HepG2 (cell line): ENCODE results near the gene DPY30. TPM values are rescaled to one million over a fixed set of nuclear protein-coding genes. Genes with fewer than 3 reads are reported as not detected.
A peak's percentile ranks its signal among the peaks of the same experiment; 100 is the strongest.

Source experiments
- ARID5B ChIP-seq: IDR thresholded peaks from 2 replicates; pipeline ENCODE4 v1.4.0; 2020; ENCODE audit warnings: mild to moderate bottlenecking, missing genetic modification reagents
- CSRNP2 ChIP-seq: sonication (generic); formaldehyde crosslinking; conservative IDR thresholded peaks from 2 replicates; pipeline ENCODE4 v1.8.0; 2022; ENCODE audit warnings: low read depth, missing genetic modification reagents
- ETV5 ChIP-seq: IDR thresholded peaks from 2 replicates; pipeline ENCODE4 v1.6.1; 2018; ENCODE audit warnings: missing biosample characterization, missing genetic modification reagents, inconsistent platforms, borderline replicate concordance
- HDAC1 ChIP-seq: sonication (generic); formaldehyde crosslinking; IDR thresholded peaks from 2 replicates; pipeline ENCODE4 v1.5.1; 2020; ENCODE audit warnings: mild to moderate bottlenecking, missing genetic modification reagents
- HOMEZ ChIP-seq: IDR thresholded peaks from 2 replicates; pipeline ENCODE4 v1.6.1; 2016; ENCODE audit warnings: low read depth
- MAF1 ChIP-seq: sonication (generic); formaldehyde crosslinking; IDR thresholded peaks from 2 replicates; pipeline ENCODE4 v1.5.0; 2020; ENCODE audit warnings: missing genetic modification reagents, borderline replicate concordance
- MIER2 ChIP-seq: IDR thresholded peaks from 2 replicates; pipeline ENCODE4 v1.6.1; 2016; ENCODE audit warnings: missing biosample characterization, missing genetic modification reagents
- NCOA5 ChIP-seq: sonication (generic); formaldehyde crosslinking; IDR thresholded peaks from 2 replicates; pipeline ENCODE4 v1.4.0; 2020; ENCODE audit warnings: missing genetic modification reagents
- REL ChIP-seq: sonication (generic); formaldehyde crosslinking; conservative IDR thresholded peaks from 2 replicates; pipeline ENCODE4 v1.8.0; 2022; ENCODE audit warnings: mild to moderate bottlenecking, missing genetic modification reagents, moderate library complexity
- SMYD3 ChIP-seq: sonication (generic); formaldehyde crosslinking; IDR thresholded peaks from 2 replicates; pipeline ENCODE4 v1.8.1; 2023; ENCODE audit warnings: mild to moderate bottlenecking, missing genetic modification reagents
- TERF1 ChIP-seq: sonication (generic); formaldehyde crosslinking; IDR thresholded peaks from 2 replicates; pipeline ENCODE4 v1.8.0; 2022; ENCODE audit warnings: mild to moderate bottlenecking, missing genetic modification reagents, moderate library complexity
- ZFP37 ChIP-seq: sonication (generic); formaldehyde crosslinking; IDR thresholded peaks from 2 replicates; pipeline ENCODE4 v1.4.0; 2020; ENCODE audit warnings: missing genetic modification reagents, borderline replicate concordance
- ZNF101 ChIP-seq: sonication (generic); formaldehyde crosslinking; IDR thresholded peaks from 2 replicates; pipeline ENCODE4 v1.4.0; 2020; ENCODE audit warnings: mild to moderate bottlenecking, low read depth, missing genetic modification reagents, borderline replicate concordance
- ZNF280D ChIP-seq: sonication (generic); formaldehyde crosslinking; IDR thresholded peaks from 2 replicates; pipeline ENCODE4 v1.5.1; 2020; ENCODE audit warnings: mild to moderate bottlenecking, missing genetic modification reagents
- ZNF331 ChIP-seq: sonication (generic); formaldehyde crosslinking; IDR thresholded peaks from 2 replicates; pipeline ENCODE4 v1.4.0; 2020; ENCODE audit warnings: missing genetic modification reagents
- ZNF33B ChIP-seq: sonication (generic); formaldehyde crosslinking; IDR thresholded peaks from 2 replicates; pipeline ENCODE4 v1.5.1; 2020; ENCODE audit warnings: mild to moderate bottlenecking, missing genetic modification reagents
- ZNF44 ChIP-seq: sonication (generic); formaldehyde crosslinking; IDR thresholded peaks from 2 replicates; pipeline ENCODE4 v1.5.1; 2020; ENCODE audit warnings: mild to moderate bottlenecking, missing genetic modification reagents
- polyA plus RNA-seq, 8 experiments: library from polyadenylated mRNA; depleted of rRNA in 3 of 8; stranded (reverse) in 7 of 8; unstranded in 1 of 8; fragments of >200 nt; fragmentation: Illumina TruSeq in 4 of 8; extraction: Trizol in 4 of 8; gene quantifications; 2 replicates each; pipeline versions ENCODE4 v1.2.1 to v1.2.3, GENCODE V29; 2011 to 2016; ENCODE audit warnings: low read depth in 4 of 8, missing spikeins in 1 of 8, mixed read lengths in 1 of 8; ENCODE audit not compliant: insufficient read depth in 1 of 8
- total RNA-seq, 5 experiments: library from RNA; depleted of rRNA; stranded (reverse); fragments of >200 nt; fragmentation: Illumina TruSeq; extraction: Trizol; gene quantifications; 2 replicates each; pipeline ENCODE4 v1.2.3, GENCODE V29; 2016; ENCODE audit warnings: low read depth in 1 of 5

Gene DPY30
- total and polyA plus RNA-seq, 2 of the 13 experiments (the other 11 are each of a cell fraction or from before 2014, with no cell fraction given) = 98.1 to 118 TPM

- TF ChIP-seq ZNF280D (CRISPR knock-in tag) (peak; percentile 94), ZNF101 (CRISPR knock-in tag) (no peak), ZFP37 (CRISPR knock-in tag) (peak; percentile 91), MAF1 (CRISPR knock-in tag) (peak; percentile 90; the same call in 1 of the 2 replicates), ZNF33B (CRISPR knock-in tag) (peak; percentile 96), ZNF44 (CRISPR knock-in tag) (peak; percentile 94; the same call in 1 of the 2 replicates), SMYD3 (CRISPR knock-in tag) (peak; percentile 69; the same call in 1 of the 2 replicates), ZNF331 (CRISPR knock-in tag) (peak; percentile 97), TERF1 (CRISPR knock-in tag) (no peak), ETV5 (CRISPR knock-in tag) (peak; percentile 71; the same call in 1 of the 2 replicates), HOMEZ (CRISPR knock-in tag) (peak; percentile 89), HDAC1 (CRISPR knock-in tag) (peak; percentile 89), MIER2 (CRISPR knock-in tag) (peak; percentile 77; the same call in 1 of the 2 replicates), ARID5B (CRISPR knock-in tag) (peak; percentile 91), REL (CRISPR knock-in tag) (0 out of 2 replicates have a peak, but pooled peaks have one; percentile 89), CSRNP2 (CRISPR knock-in tag) (no peak), NCOA5 (0 out of 2 replicates have a peak, but pooled peaks have one; percentile 43)
Observed at GRCh38 chr2:32010670-32011484, 28.7 kb downstream of the DPY30 start, which contains the start of gene MEMO1 (continued).
